A673 (cell line): Measurements from ENCODE around the gene GLO1. TPM values are rescaled to one million over a fixed set of nuclear protein-coding genes. Genes with fewer than 3 reads are reported as not detected.

Source experiments
- BruUV-seq: library from RNA; stranded (reverse); fragments of 400-500 nt; replicated peaks from 2 replicates; lab custom pipeline; 2021; lab: Mats Ljungman, UMichigan
- CTCF ChIA-PET: fragments of 300-600 bp; sonication (Branson Sonifier 250); formaldehyde crosslinking; loops from one replicate; lab custom pipeline; 2022; ENCODE audit warnings: antibody characterized with exemption; lab: Charles Lee
- POLR2A ChIA-PET: fragments of 300-600 bp; sonication (Branson Sonifier 250); formaldehyde crosslinking; loops from one replicate; lab custom pipeline; 2022; ENCODE audit warnings: antibody characterized with exemption; ENCODE audit not compliant: low non-redundant PET; lab: Charles Lee
- DNase-seq: peaks from one replicate; pipeline ENCODE4 v3.0.0-alpha.2; 2015; ENCODE audit warnings: low spot score
- H3K27ac ChIP-seq: fragments of 200-600 bp; sonication (generic); 2 replicates; pipeline ENCODE4 v1.5.1; 2016; ENCODE audit warnings: mixed run types, low read depth, mild to moderate bottlenecking, mixed read lengths, antibody characterized with exemption, low read length; ENCODE audit not compliant: poor library complexity, severe bottlenecking
- H3K27me3 ChIP-seq: fragments of 200-600 bp; sonication (generic); replicated peaks from 2 replicates; pipeline ENCODE4 v1.6.1; 2017; ENCODE audit warnings: mixed run types, low read depth, mild to moderate bottlenecking, mixed read lengths, antibody characterized with exemption, low read length; ENCODE audit not compliant: insufficient read depth, poor library complexity
- H3K36me3 ChIP-seq: fragments of 200-600 bp; sonication (generic); 2 replicates; pipeline ENCODE4 v1.6.1; 2016; ENCODE audit warnings: mixed run types, mild to moderate bottlenecking, mixed read lengths, antibody characterized with exemption, low read length; ENCODE audit not compliant: insufficient read depth, poor library complexity, severe bottlenecking
- H3K4me1 ChIP-seq: fragments of 200-600 bp; sonication (generic); 2 replicates; pipeline ENCODE4 v1.6.1; 2017; ENCODE audit warnings: mixed run types, mild to moderate bottlenecking, mixed read lengths, antibody characterized with exemption, low read length; ENCODE audit not compliant: insufficient read depth, poor library complexity, severe bottlenecking
- H3K4me3 ChIP-seq: fragments of 200-600 bp; sonication (generic); 2 replicates; pipeline ENCODE4 v1.5.1; 2016; ENCODE audit warnings: low read depth, mixed run types, mild to moderate bottlenecking, mixed read lengths, low read length; ENCODE audit not compliant: poor library complexity, severe bottlenecking
- H3K9me3 ChIP-seq: fragments of 200-600 bp; sonication (generic); 2 replicates; pipeline ENCODE4 v1.6.1; 2016; ENCODE audit warnings: mixed run types, low read depth, mild to moderate bottlenecking, mixed read lengths, antibody characterized with exemption, low read length; ENCODE audit not compliant: poor library complexity, severe bottlenecking
- CTCF ChIP-seq: fragments of 300-800, 200-600 bp; sonication (generic); conservative IDR thresholded peaks from 2 replicates; pipeline ENCODE4 v1.5.1; 2017; ENCODE audit warnings: low read depth, mild to moderate bottlenecking, antibody characterized with exemption, low read length, moderate library complexity, mixed read lengths
- EZH2 ChIP-seq: fragments of 200-600 bp; sonication (generic); IDR thresholded peaks from 2 replicates; pipeline ENCODE4 v1.6.1; 2017; ENCODE audit warnings: borderline replicate concordance, low read depth, mild to moderate bottlenecking, mixed read lengths, antibody characterized with exemption, low read length; ENCODE audit not compliant: poor library complexity, severe bottlenecking
- intact Hi-C: fragments of 100-400 bp; cut with micrococcal nuclease; formaldehyde crosslinking; loops from one replicate; pipeline ENCODE4 v1.10.0; 2022; ENCODE audit not compliant: unreplicated experiment
- total RNA-seq: library from RNA; stranded (reverse); gene quantifications from 2 replicates; pipeline ENCODE4 v1.2.3, GENCODE V29; 2021

The GLO1 gene
- total RNA-seq, 1 experiment from 2014 or later = 183 TPM

DNA sequence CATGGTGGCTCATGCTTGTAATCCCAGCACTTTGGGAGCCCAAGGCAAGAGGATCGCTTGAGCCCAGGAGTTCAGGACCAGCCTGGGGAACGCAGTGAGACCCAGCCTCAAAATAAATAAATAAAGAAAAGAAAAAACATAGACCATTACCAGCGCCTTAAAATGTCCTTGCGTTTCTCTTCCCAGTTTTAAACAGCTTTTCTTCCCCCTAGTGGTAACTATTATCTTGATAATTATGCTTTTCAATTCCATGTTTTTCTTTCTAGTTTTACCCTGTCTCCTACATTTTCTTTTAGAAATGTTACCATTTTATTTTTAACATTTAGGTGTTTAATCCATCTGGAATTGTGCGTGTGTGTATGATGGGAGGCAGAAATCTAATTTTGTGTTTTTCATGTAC is 36.6 kb upstream of the GLO1 start:
- Histone ChIP-seq H3K4me1 (no peaks in the 10 kb centered on the region), H3K36me3 (no peaks in the 10 kb centered on the region), H3K27ac (no peak overlapping the region), H3K4me3 (no peak overlapping the region), H3K9me3 (no peaks in the 10 kb centered on the region), H3K27me3 (peaks cover 77% of the 10 kb centered on the region)
- intact Hi-C loops = no loop called here
- TF ChIP-seq EZH2 (no peak), CTCF (peak; percentile 55)
- no peak for DNase-seq
- ChIA-PET POLR2A (no interaction called here), CTCF (interaction anchor here (1.3 kb wide), 1 partner anchor 133 kb away, joined by 3 read pairs; no protein-coding TSS in a partner anchor)
- BruUV-seq = no TSS peak

DNA sequence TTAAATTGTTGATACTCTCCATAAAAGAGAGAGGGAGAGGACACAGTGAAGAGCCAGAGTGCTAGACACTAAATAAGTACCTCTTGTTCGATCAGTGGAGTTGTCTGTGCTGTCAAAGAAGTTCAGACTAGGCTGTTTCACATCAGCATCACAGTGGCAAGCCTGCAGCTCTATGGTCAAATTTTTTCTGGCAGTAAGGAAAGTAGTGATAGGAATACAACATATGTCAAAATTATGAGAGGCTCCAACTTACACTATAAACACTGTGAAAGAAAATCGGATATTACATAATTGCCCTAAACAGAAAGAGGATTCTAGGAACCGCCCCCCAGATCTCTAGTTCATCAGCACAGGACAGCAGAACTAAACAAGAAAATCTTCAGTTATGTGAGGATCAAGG is 35.3 kb upstream of the GLO1 start:
- no TSS peak for BruUV-seq
- CTCF ChIA-PET = no interaction called here

DNA sequence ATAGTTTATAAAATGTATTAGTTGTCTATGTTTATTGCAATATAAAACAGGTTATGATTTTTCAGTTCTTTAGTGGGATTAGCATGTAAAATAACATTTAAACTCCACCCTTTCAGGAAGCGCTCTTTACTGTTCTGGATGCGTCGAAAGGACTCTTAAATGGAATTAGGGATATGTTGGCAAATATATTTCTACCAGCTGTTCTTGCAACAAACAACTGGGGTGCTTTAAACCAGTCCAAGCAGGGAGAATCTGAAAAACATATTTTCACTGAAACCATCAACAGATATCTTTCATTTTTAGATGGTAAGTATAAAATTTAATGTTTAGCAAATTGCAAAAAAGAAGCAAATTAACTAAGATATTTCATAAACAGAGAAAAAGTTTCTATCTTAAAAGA is 34.0 kb upstream of the GLO1 start:
- Histone ChIP-seq H3K4me3 (no peak overlapping the region), H3K36me3 (no peaks in the 10 kb centered on the region), H3K27ac (no peak overlapping the region), H3K9me3 (no peaks in the 10 kb centered on the region), H3K27me3 (peaks cover 57% of the 10 kb centered on the region), H3K4me1 (no peaks in the 10 kb centered on the region)
- intact Hi-C loops = no loop called here
- DNase-seq = no peak
- CTCF ChIA-PET = no interaction called here
- BruUV-seq = no TSS peak
- TF ChIP-seq EZH2 (no peak), CTCF (no peak)
- POLR2A ChIA-PET = no interaction called here

More for the DNA sequence above, 35.3 kb upstream of the GLO1 start:
- POLR2A ChIA-PET = no interaction called here
- no peak for DNase-seq
- H3K27ac ChIP-seq = no peak overlapping the region
- peaks cover 68% of the 10 kb centered on the region for H3K27me3 ChIP-seq
- H3K4me3 ChIP-seq = no peak overlapping the region
- no peaks in the 10 kb centered on the region for H3K4me1 ChIP-seq
- intact Hi-C loops = no loop called here
- no peaks in the 10 kb centered on the region for H3K36me3 ChIP-seq
- TF ChIP-seq CTCF (no peak), EZH2 (no peak)
- H3K9me3 ChIP-seq = no peaks in the 10 kb centered on the region
